GM12878 (cell line): Measurements from ENCODE around the gene MGAT5. TPM values are rescaled to one million over a fixed set of nuclear protein-coding genes. Genes with fewer than 3 reads are reported as not detected.

Experiments used
- ATAC-seq: fragments of 200-7000 bp; cut with Tn5 transposase; 3 replicates; pipeline ENCODE4 v1.9.1; 2020; ENCODE audit warnings: mild to moderate bottlenecking, moderate library complexity
- BruUV-seq: library from RNA; stranded (reverse); fragments of 400-500 nt; replicated peaks from 2 replicates; lab custom pipeline; 2021; lab: Mats Ljungman, UMichigan
- CTCF ChIA-PET: fragments of 300-600 bp; sonication (Branson Sonifier 250); formaldehyde crosslinking; extraction: SDS; loops from one replicate; lab custom pipeline; 2021; ENCODE audit warnings: inconsistent platforms; lab: Yijun Ruan, JAX
- POLR2A ChIA-PET: fragments of 350-600 bp; formaldehyde crosslinking; extraction: SDS; loops from one replicate; lab custom pipeline; 2021; ENCODE audit warnings: inconsistent platforms; lab: Charles Lee
- RAD21 ChIA-PET: fragments of 300-600 bp; sonication (Branson Sonifier 250); formaldehyde crosslinking; loops from one replicate; lab custom pipeline; 2023; ENCODE audit warnings: antibody characterized with exemption; ENCODE audit not compliant: unreplicated experiment; lab: Charles Lee
- SMC1A ChIA-PET: fragments of 300-600 bp; sonication (Branson Sonifier 250); formaldehyde crosslinking; loops from one replicate; lab custom pipeline; 2023; ENCODE audit not compliant: unreplicated experiment, uncharacterized antibody; lab: Charles Lee
- DNase-seq: peaks from one replicate; pipeline ENCODE4 v3.0.0-alpha.2; 2011; ENCODE audit warnings: low read depth, low spot score
- FAIRE-seq: peaks from 3 replicates; lab custom pipeline; 2011; peaks lifted over from hg19 to GRCh38; lab: Jason Lieb, UNC
- H2AFZ ChIP-seq: 2 replicates; pipeline ENCODE4 v1.6.0; 2011; ENCODE audit warnings: low read depth, low read length, control low read depth; ENCODE audit not compliant: control insufficient read depth
- H3K27ac ChIP-seq: 2 replicates; pipeline ENCODE4 v1.5.1; 2011; ENCODE audit warnings: control low read depth; ENCODE audit not compliant: control insufficient read depth, insufficient read depth
- H3K27me3 ChIP-seq, 2 experiments: replicated peaks in 1 of 2; 2 replicates each; pipeline versions ENCODE4 v1.6.0 to v1.6.1; 2011; ENCODE audit warnings: low read length in 1 of 2; ENCODE audit not compliant: control insufficient read depth in 2 of 2, insufficient read depth in 2 of 2
- H3K36me3 ChIP-seq, 2 experiments: 2 replicates each; pipeline ENCODE4 v1.5.1; 2011; ENCODE audit warnings: low read length in 1 of 2; ENCODE audit not compliant: control insufficient read depth in 2 of 2, insufficient read depth in 2 of 2
- H3K4me1 ChIP-seq: 2 replicates; pipeline ENCODE4 v1.6.1; 2011; ENCODE audit warnings: mild to moderate bottlenecking, low read length, moderate library complexity, mixed read lengths; ENCODE audit not compliant: control insufficient read depth, insufficient read depth
- H3K4me2 ChIP-seq: 2 replicates; pipeline ENCODE4 v1.6.0; 2011; ENCODE audit warnings: control low read depth; ENCODE audit not compliant: control insufficient read depth, insufficient read depth
- H3K4me3 ChIP-seq: fragments of 200-600 bp; sonication (generic); 2 replicates; pipeline ENCODE4 v1.5.1; 2016
- H3K79me2 ChIP-seq: 2 replicates; pipeline ENCODE4 v1.6.0; 2011; ENCODE audit warnings: low read length; ENCODE audit not compliant: control insufficient read depth, insufficient read depth
- H3K9ac ChIP-seq: 2 replicates; pipeline ENCODE4 v1.8.0; 2011; ENCODE audit warnings: low read length, control low read depth, mixed read lengths; ENCODE audit not compliant: control insufficient read depth, insufficient read depth
- H3K9me3 ChIP-seq: replicated peaks from 3 replicates; pipeline ENCODE4 v1.5.1; 2011; ENCODE audit warnings: mild to moderate bottlenecking, low read length; ENCODE audit not compliant: control insufficient read depth, insufficient read depth
- H4K20me1 ChIP-seq: 2 replicates; pipeline ENCODE4 v1.6.0; 2011; ENCODE audit not compliant: control insufficient read depth, insufficient read depth
- CBX3 ChIP-seq: fragments of 200-600 bp; sonication (generic); IDR thresholded peaks from 2 replicates; pipeline ENCODE4 v1.6.1; 2016; ENCODE audit warnings: low read depth, borderline replicate concordance
- CHD4 ChIP-seq: fragments of 200-600 bp; sonication (generic); IDR thresholded peaks from 2 replicates; pipeline ENCODE4 v1.6.1; 2016; ENCODE audit warnings: mild to moderate bottlenecking
- LARP7 ChIP-seq: fragments of 450-650 bp; IDR thresholded peaks from 2 replicates; pipeline ENCODE4 v1.6.1; 2017; ENCODE audit warnings: mild to moderate bottlenecking
- MEF2B ChIP-seq: fragments of 450-650 bp; IDR thresholded peaks from 2 replicates; pipeline ENCODE4 v1.6.1; 2018; ENCODE audit warnings: mild to moderate bottlenecking, moderate library complexity; ENCODE audit not compliant: partially characterized antibody, poor library complexity, severe bottlenecking
- NFXL1 ChIP-seq: fragments of 450-650 bp; IDR thresholded peaks from 2 replicates; pipeline ENCODE4 v1.6.1; 2017; ENCODE audit warnings: antibody characterized with exemption, mild to moderate bottlenecking, borderline replicate concordance
- NFYB ChIP-seq: IDR thresholded peaks from 2 replicates; pipeline ENCODE4 v1.6.1; 2011; ENCODE audit warnings: low read depth, mild to moderate bottlenecking, low read length, improper control_type of control experiment, moderate library complexity; ENCODE audit not compliant: insufficient read depth
- RB1 ChIP-seq: fragments of 450-650 bp; formaldehyde crosslinking; IDR thresholded peaks from 2 replicates; pipeline ENCODE4 v1.6.1; 2017; ENCODE audit warnings: mild to moderate bottlenecking, borderline replicate concordance
- SMAD5 ChIP-seq: IDR thresholded peaks from 2 replicates; pipeline ENCODE4 v1.6.1; 2016; ENCODE audit warnings: antibody characterized with exemption, low read depth
- SREBF2 ChIP-seq: IDR thresholded peaks from 2 replicates; pipeline ENCODE4 v1.6.1; 2012; ENCODE audit warnings: mild to moderate bottlenecking, low read length
- YBX1 ChIP-seq: fragments of 450-650 bp; IDR thresholded peaks from 2 replicates; pipeline ENCODE4 v1.6.1; 2016; ENCODE audit warnings: antibody characterized with exemption
- ZNF622 ChIP-seq: fragments of 450-650 bp; IDR thresholded peaks from 2 replicates; pipeline ENCODE4 v1.6.1; 2017; ENCODE audit warnings: mild to moderate bottlenecking, inconsistent platforms
- WGBS: methylation state at CpG from one replicate; pipeline ENCODE4 v1.1.6; 2016; ENCODE audit warnings: low lambda C conversion rate; ENCODE audit not compliant: insufficient replicate concordance, insufficient coverage; ENCODE audit errors: missing lambda C conversion rate; 5-methylcytosine and 5-hydroxymethylcytosine counted together
- in situ Hi-C: fragments of 300-500 bp; cut with MboI; formaldehyde crosslinking; loops from 9 replicates; pipeline ENCODE4 v1.14.3; 2018; ENCODE audit warnings: mixed read lengths
- intact Hi-C: fragments of 100-400 bp; cut with micrococcal nuclease; formaldehyde crosslinking; loops from one replicate; pipeline ENCODE4 v1.14.2; 2022; ENCODE audit not compliant: unreplicated experiment
- polyA plus RNA-seq, 11 experiments: library from polyadenylated mRNA; depleted of rRNA in 4 of 11; unstranded in 6 of 11; stranded (reverse) in 5 of 11; fragments of >200 nt; fragmentation: Nextera tagmentation in 4 of 11; fragmentation: Illumina TruSeq in 1 of 11; extraction: Ambion mirVana in 4 of 11; extraction: Trizol in 1 of 11; gene quantifications; 1 replicate in 1 of 11; 2 replicates in 10 of 11; pipeline versions ENCODE4 v1.2.1 to v1.2.3, GENCODE V29; 2011 to 2016; ENCODE audit warnings: inconsistent platforms in 2 of 11, missing spikeins in 2 of 11, low read depth in 1 of 11
- total RNA-seq, 4 experiments: library from RNA; depleted of rRNA in 3 of 4; stranded (reverse); fragments of >200 nt in 3 of 4; fragmentation: Illumina TruSeq in 1 of 4; extraction: Trizol in 1 of 4; gene quantifications; 2 replicates each; pipeline versions ENCODE4 v1.2.1 to v1.2.3, GENCODE V29; 2013 to 2021
- TF ChIP-seq, protein P1 (sequence below): IDR thresholded peaks from 2 replicates; pipeline ENCODE4 v1.6.1; 2011; ENCODE audit warnings: mild to moderate bottlenecking, low read depth, low read length, moderate library complexity; ENCODE audit not compliant: insufficient replicate concordance
- TF ChIP-seq, protein P2 (sequence below): fragments of 150-350 bp; IDR thresholded peaks from 2 replicates; pipeline ENCODE4 v1.6.1; 2016; ENCODE audit warnings: low read depth, low read length
- TF ChIP-seq, protein P3 (sequence below): fragments of 450-650 bp; IDR thresholded peaks from 2 replicates; pipeline ENCODE4 v1.6.1; 2017; ENCODE audit warnings: mild to moderate bottlenecking, moderate library complexity

MGAT5 gene
- total and polyA plus RNA-seq, 10 of the 15 experiments (the other 5 are each of a cell fraction or from before 2014, with no cell fraction given) = 4.9 to 104 (median 36.2) TPM

DNA sequence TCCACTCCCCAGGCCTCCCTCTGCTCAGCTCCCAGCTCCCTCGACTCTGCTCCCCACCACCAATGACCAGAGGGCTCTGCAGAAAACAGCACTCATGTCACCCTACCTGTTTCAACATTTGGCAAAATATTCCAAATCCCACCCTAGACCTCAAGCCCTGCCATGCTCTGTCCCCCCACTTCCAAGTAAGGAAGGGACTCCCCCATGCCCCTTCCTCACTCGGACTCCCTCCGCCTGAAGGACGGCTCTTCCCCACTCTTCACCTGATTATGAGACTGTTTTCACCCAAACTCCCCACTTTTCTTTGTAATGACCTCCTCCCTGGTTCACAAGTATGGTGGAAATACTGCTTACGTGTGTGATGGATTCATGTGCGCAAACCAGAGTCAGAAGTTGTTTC lies 208.4 kb downstream of the MGAT5 start:
- ChIA-PET RAD21 (no interaction called here), SMC1A (interaction anchor here (0.6 kb wide), 1 partner anchor 577 kb away, joined by 3 read pairs; no protein-coding TSS in a partner anchor), CTCF (interaction anchor here (2.5 kb wide), 1 partner anchor 11 kb away, joined by 18 read pairs; no protein-coding TSS in a partner anchor), POLR2A (no interaction called here)
- in situ Hi-C loops (loop anchor here (5.0 kb wide), 1 partner anchor 435 kb away; no protein-coding TSS in a partner anchor), intact Hi-C loops (no loop called here)
- Histone ChIP-seq H3K4me1 (no peaks in the 10 kb centered on the region), H3K79me2 (no peaks in the 10 kb centered on the region), H3K36me3 (no peaks in the 10 kb centered on the region), H3K9ac (no peak overlapping the region), H3K4me3 (no peak overlapping the region), H3K27me3 (no peaks in the 10 kb centered on the region), H4K20me1 (no peaks in the 10 kb centered on the region), H2AFZ (no peak overlapping the region), H3K27ac (no peak overlapping the region), H3K9me3 (no peaks in the 10 kb centered on the region), H3K4me2 (no peak overlapping the region)
- FAIRE-seq (no peak), ATAC-seq (no peak), DNase-seq (no peak)
- BruUV-seq = no TSS peak
- no peak for TF ChIP-seq RB1
- no peak for TF ChIP-seq CHD4
- TF ChIP-seq, protein P1, sequence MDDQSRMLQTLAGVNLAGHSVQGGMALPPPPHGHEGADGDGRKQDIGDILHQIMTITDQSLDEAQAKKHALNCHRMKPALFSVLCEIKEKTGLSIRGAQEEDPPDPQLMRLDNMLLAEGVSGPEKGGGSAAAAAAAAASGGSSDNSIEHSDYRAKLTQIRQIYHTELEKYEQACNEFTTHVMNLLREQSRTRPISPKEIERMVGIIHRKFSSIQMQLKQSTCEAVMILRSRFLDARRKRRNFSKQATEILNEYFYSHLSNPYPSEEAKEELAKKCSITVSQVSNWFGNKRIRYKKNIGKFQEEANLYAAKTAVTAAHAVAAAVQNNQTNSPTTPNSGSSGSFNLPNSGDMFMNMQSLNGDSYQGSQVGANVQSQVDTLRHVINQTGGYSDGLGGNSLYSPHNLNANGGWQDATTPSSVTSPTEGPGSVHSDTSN = no peak
- TF ChIP-seq NFXL1 = no peak
- no peak for TF ChIP-seq MEF2B
- TF ChIP-seq SMAD5 = no peak
- no peak for TF ChIP-seq CBX3
- no peak for TF ChIP-seq NFYB
- no peak for TF ChIP-seq SREBF2
- no peak for TF ChIP-seq LARP7
- TF ChIP-seq, protein P2, sequence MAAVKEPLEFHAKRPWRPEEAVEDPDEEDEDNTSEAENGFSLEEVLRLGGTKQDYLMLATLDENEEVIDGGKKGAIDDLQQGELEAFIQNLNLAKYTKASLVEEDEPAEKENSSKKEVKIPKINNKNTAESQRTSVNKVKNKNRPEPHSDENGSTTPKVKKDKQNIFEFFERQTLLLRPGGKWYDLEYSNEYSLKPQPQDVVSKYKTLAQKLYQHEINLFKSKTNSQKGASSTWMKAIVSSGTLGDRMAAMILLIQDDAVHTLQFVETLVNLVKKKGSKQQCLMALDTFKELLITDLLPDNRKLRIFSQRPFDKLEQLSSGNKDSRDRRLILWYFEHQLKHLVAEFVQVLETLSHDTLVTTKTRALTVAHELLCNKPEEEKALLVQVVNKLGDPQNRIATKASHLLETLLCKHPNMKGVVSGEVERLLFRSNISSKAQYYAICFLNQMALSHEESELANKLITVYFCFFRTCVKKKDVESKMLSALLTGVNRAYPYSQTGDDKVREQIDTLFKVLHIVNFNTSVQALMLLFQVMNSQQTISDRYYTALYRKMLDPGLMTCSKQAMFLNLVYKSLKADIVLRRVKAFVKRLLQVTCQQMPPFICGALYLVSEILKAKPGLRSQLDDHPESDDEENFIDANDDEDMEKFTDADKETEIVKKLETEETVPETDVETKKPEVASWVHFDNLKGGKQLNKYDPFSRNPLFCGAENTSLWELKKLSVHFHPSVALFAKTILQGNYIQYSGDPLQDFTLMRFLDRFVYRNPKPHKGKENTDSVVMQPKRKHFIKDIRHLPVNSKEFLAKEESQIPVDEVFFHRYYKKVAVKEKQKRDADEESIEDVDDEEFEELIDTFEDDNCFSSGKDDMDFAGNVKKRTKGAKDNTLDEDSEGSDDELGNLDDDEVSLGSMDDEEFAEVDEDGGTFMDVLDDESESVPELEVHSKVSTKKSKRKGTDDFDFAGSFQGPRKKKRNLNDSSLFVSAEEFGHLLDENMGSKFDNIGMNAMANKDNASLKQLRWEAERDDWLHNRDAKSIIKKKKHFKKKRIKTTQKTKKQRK = no peak
- no peak for TF ChIP-seq ZNF622
- TF ChIP-seq, protein P3, sequence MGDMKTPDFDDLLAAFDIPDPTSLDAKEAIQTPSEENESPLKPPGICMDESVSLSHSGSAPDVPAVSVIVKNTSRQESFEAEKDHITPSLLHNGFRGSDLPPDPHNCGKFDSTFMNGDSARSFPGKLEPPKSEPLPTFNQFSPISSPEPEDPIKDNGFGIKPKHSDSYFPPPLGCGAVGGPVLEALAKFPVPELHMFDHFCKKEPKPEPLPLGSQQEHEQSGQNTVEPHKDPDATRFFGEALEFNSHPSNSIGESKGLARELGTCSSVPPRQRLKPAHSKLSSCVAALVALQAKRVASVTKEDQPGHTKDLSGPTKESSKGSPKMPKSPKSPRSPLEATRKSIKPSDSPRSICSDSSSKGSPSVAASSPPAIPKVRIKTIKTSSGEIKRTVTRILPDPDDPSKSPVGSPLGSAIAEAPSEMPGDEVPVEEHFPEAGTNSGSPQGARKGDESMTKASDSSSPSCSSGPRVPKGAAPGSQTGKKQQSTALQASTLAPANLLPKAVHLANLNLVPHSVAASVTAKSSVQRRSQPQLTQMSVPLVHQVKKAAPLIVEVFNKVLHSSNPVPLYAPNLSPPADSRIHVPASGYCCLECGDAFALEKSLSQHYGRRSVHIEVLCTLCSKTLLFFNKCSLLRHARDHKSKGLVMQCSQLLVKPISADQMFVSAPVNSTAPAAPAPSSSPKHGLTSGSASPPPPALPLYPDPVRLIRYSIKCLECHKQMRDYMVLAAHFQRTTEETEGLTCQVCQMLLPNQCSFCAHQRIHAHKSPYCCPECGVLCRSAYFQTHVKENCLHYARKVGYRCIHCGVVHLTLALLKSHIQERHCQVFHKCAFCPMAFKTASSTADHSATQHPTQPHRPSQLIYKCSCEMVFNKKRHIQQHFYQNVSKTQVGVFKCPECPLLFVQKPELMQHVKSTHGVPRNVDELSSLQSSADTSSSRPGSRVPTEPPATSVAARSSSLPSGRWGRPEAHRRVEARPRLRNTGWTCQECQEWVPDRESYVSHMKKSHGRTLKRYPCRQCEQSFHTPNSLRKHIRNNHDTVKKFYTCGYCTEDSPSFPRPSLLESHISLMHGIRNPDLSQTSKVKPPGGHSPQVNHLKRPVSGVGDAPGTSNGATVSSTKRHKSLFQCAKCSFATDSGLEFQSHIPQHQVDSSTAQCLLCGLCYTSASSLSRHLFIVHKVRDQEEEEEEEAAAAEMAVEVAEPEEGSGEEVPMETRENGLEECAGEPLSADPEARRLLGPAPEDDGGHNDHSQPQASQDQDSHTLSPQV = no peak
- no peak for TF ChIP-seq YBX1
- WGBS = 68% methylated on average over 6 of the region's 6 CpGs
